Mammary epithelial cell (primary cell): ENCODE results near the gene KPNA1.

Source experiments
- EZH2 ChIP-seq: IDR thresholded peaks from 2 replicates; pipeline ENCODE4 v1.6.1; 2012; ENCODE audit warnings: low read length, inconsistent platforms, borderline replicate concordance
- TF ChIP-seq, protein P1 (sequence below), 2 donors: IDR thresholded peaks in 1 of 2; conservative IDR thresholded peaks in 1 of 2; 2 replicates each; pipeline ENCODE4 v1.5.1; 2011 to 2012; ENCODE audit warnings: inconsistent platforms in 2 of 2, low read length in 2 of 2, mild to moderate bottlenecking in 2 of 2, control low read depth in 1 of 2, low read depth in 1 of 2; ENCODE audit not compliant: insufficient read depth in 1 of 2; ENCODE audit errors: extremely low read depth in 1 of 2

DNA sequence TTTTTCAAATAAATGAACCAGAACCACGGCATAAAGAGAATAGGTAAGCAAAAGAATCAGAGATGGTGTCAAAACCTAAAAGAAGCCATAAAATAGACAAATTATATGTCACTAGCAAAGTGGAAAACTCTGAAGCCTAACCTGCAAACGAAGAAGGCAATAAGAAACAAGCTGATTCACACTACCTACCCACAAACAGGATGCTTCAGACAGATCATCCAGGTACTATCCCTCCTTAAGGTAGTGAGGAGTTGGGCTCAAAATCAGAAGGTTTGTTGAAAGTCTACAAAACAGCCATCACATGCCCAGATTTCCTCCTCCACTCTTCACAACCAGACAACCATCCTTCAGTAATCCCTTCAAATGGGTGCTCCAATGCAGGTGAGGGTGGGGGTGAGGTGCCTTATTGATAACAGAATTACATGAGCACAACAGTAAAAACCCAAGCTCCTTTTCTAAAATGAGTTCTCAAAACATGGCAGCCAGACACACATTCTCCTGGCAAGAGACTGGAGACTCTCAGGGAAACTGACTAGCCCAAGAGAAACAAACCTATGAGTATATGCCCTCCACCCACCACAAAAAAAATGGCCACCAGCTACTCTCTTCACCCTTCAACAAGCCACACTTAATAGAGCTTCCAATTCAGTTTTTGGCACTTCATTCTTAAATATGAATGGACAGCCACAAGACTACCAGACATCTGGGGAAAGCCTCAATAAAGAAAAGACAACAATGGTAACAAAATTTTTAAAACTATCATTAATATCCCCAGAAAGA is 6.4 kb downstream of the KPNA1 start:
- TF ChIP-seq, protein P1, sequence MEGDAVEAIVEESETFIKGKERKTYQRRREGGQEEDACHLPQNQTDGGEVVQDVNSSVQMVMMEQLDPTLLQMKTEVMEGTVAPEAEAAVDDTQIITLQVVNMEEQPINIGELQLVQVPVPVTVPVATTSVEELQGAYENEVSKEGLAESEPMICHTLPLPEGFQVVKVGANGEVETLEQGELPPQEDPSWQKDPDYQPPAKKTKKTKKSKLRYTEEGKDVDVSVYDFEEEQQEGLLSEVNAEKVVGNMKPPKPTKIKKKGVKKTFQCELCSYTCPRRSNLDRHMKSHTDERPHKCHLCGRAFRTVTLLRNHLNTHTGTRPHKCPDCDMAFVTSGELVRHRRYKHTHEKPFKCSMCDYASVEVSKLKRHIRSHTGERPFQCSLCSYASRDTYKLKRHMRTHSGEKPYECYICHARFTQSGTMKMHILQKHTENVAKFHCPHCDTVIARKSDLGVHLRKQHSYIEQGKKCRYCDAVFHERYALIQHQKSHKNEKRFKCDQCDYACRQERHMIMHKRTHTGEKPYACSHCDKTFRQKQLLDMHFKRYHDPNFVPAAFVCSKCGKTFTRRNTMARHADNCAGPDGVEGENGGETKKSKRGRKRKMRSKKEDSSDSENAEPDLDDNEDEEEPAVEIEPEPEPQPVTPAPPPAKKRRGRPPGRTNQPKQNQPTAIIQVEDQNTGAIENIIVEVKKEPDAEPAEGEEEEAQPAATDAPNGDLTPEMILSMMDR (conservative IDR thresholded peaks at IDR 0.05 in 1 of 2, IDR thresholded peaks at IDR 0.05 in 1 of 2; ENCODE audit: extremely low read depth in 1 of 2, insufficient read depth in 1 of 2, low read depth in 1 of 2, low read length in 2 of 2) = no peak
- no peak for TF ChIP-seq EZH2
